Activated T-helper 1 cell treated with anti-CD3 and anti-CD28 coated beads, Interleukin-2, amount 50 U/mL, for 16 hours (primary cell): ENCODE measurements around the gene HMGCS2.
A peak's percentile ranks its signal among the peaks of the same experiment; 100 is the strongest.
"Not testable (repeated sequence)": the region's sequence is repeated elsewhere in the genome, so short reads cannot be mapped to it uniquely, and the experiment has no call there.

Source experiments
- DNase-seq, 2 donors: peaks; one replicate each; pipeline ENCODE4 v3.0.0-alpha.2; 2020; ENCODE audit warnings: low read depth in 1 of 2, low spot score in 1 of 2

HMGCS2 gene

GRCh38 chr1:119731741-119732430 lies 36.8 kb downstream of the HMGCS2 start:
- no peak for DNase-seq

GRCh38 chr1:119731060-119731459 lies 37.6 kb downstream of the HMGCS2 start:
- no peak for DNase-seq

- DNase-seq = no peak
Observed at GRCh38 chr1:119729044-119729443, 39.7 kb downstream of the HMGCS2 start.

GRCh38 chr1:119727991-119728390 lies 40.7 kb downstream of the HMGCS2 start:
- no peak for DNase-seq

- DNase-seq = no peak
Observed at GRCh38 chr1:119725626-119726025, 43.1 kb downstream of the HMGCS2 start.

- DNase-seq = no peak
Observed at GRCh38 chr1:119724611-119725218, 44.0 kb downstream of the HMGCS2 start.

- no peak for DNase-seq
Observed at GRCh38 chr1:119721896-119722295, 46.8 kb downstream of the HMGCS2 start.

GRCh38 chr1:119720866-119721440 lies 47.8 kb downstream of the HMGCS2 start:
- no peak for DNase-seq

GRCh38 chr1:119718972-119719371 lies 49.7 kb downstream of the HMGCS2 start:
- DNase-seq = no peak

- DNase-seq = no peak
Observed at GRCh38 chr1:119718409-119718808, 50.3 kb downstream of the HMGCS2 start.

GRCh38 chr1:119715542-119715941 lies 53.2 kb downstream of the HMGCS2 start:
- no peak for DNase-seq

GRCh38 chr1:119714583-119714982 lies 54.1 kb downstream of the HMGCS2 start:
- DNase-seq = no peak

GRCh38 chr1:119713749-119714456 lies 54.8 kb downstream of the HMGCS2 start:
- no peak for DNase-seq

- no peak for DNase-seq
Observed at GRCh38 chr1:119713039-119713748, 55.5 kb downstream of the HMGCS2 start.

GRCh38 chr1:119712342-119713038 lies 56.2 kb downstream of the HMGCS2 start:
- DNase-seq = peak in 1 of 2 donors; percentile 6

- no peak for DNase-seq
Observed at GRCh38 chr1:119711804-119712341, 56.8 kb downstream of the HMGCS2 start, which contains the start of gene PHGDH. TSS of gene PHGDH (plus strand) at chr1:119711934. CDS start at chr1:119712023, 89 bp downstream.

GRCh38 chr1:119711356-119711803 lies 57.3 kb downstream of the HMGCS2 start:
- not testable (repeated sequence) for DNase-seq

GRCh38 chr1:119706599-119706998 lies 62.1 kb downstream of the HMGCS2 start:
- not testable (repeated sequence) for DNase-seq

GRCh38 chr1:119703666-119704450 lies 64.8 kb downstream of the HMGCS2 start:
- DNase-seq = no peak
